ENCODE results near the gene GTF3C5.

The GTF3C5 gene

DNA sequence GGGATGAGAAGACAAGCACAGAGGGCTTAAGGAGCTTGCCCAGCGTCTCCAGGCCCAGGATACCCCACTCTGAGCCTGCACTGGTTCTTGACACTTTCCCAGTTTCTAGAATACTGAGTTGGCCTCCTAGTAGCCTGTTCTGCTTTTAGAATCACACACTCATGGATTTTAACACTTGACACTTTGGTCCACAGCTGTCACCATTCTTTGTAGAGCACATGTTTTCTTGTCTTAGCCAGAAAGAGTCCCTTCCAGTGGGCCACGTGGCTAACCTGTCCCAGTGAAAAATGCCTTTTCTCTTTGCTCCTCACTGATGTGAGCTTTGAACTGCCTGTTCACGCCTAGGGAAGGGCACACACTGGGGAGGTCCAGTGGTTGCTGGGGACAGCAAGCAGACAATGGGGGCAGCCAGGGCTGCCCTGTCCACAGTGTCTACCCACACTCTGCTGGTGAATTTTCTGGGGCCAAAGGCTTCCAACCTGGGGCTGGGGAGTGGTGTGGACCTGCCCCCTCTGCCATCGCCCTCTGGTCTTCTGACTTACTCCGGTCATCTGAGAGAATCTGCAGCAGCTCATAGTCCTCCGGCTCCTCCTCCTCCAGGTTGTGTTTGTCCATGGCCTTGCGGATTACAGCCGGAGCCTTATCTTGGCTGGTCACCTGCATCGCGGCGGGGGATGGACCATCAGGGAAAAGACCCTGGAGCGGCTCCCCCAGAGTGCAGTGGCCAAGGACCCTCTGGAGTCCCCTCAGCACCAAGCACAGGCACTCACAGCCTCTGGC lies 69.1 kb downstream of the GTF3C5 start:
- TF ChIP-seq CTCF (IDR thresholded peaks at IDR 0.05; ENCODE audit: low read depth, low read length), result no peak
- DNase-seq, result no peak
- H3K9me3 ChIP-seq (ENCODE audit: severe bottlenecking), result peaks cover 26% of the 10 kb centered on the region
- no peak overlapping the region for H3K4me3 ChIP-seq (ENCODE audit: low read depth, low read length)
- peaks cover 92% of the 10 kb centered on the region for H3K36me3 ChIP-seq
- no peak overlapping the region for H3K27ac ChIP-seq
- no peaks in the 10 kb centered on the region for H3K27me3 ChIP-seq (ENCODE audit: insufficient read depth, low read depth, severe bottlenecking)

- no peak for TF ChIP-seq CTCF (IDR thresholded peaks at IDR 0.05; ENCODE audit: low read depth, low read length)
- Histone ChIP-seq H3K27ac (no peak overlapping the region), H3K36me3 (peaks cover 98% of the 10 kb centered on the region)
These were observed 69.9 kb downstream of the GTF3C5 start for GRCh38 chr9:133100506-133101355.

GRCh38 chr9:133101356-133102189 lies 70.8 kb downstream of the GTF3C5 start:
- no peak for DNase-seq
- TF ChIP-seq CTCF (IDR thresholded peaks at IDR 0.05; ENCODE audit: low read depth, low read length), result no peak
- Histone ChIP-seq H3K27me3 (ENCODE audit: insufficient read depth, low read depth, severe bottlenecking) (no peaks in the 10 kb centered on the region), H3K27ac (no peak overlapping the region), H3K36me3 (peaks cover 97% of the 10 kb centered on the region), H3K9me3 (ENCODE audit: severe bottlenecking) (peaks cover 12% of the 10 kb centered on the region), H3K4me3 (ENCODE audit: low read depth, low read length) (no peak overlapping the region)

More at GRCh38 chr9:133100506-133101355, 69.9 kb downstream of the GTF3C5 start:
- H3K9me3 ChIP-seq (ENCODE audit: severe bottlenecking), result peaks cover 21% of the 10 kb centered on the region
- DNase-seq, result no peak
- no peak overlapping the region for H3K4me3 ChIP-seq (ENCODE audit: low read depth, low read length)
- no peaks in the 10 kb centered on the region for H3K27me3 ChIP-seq (ENCODE audit: insufficient read depth, low read depth, severe bottlenecking)

DNA sequence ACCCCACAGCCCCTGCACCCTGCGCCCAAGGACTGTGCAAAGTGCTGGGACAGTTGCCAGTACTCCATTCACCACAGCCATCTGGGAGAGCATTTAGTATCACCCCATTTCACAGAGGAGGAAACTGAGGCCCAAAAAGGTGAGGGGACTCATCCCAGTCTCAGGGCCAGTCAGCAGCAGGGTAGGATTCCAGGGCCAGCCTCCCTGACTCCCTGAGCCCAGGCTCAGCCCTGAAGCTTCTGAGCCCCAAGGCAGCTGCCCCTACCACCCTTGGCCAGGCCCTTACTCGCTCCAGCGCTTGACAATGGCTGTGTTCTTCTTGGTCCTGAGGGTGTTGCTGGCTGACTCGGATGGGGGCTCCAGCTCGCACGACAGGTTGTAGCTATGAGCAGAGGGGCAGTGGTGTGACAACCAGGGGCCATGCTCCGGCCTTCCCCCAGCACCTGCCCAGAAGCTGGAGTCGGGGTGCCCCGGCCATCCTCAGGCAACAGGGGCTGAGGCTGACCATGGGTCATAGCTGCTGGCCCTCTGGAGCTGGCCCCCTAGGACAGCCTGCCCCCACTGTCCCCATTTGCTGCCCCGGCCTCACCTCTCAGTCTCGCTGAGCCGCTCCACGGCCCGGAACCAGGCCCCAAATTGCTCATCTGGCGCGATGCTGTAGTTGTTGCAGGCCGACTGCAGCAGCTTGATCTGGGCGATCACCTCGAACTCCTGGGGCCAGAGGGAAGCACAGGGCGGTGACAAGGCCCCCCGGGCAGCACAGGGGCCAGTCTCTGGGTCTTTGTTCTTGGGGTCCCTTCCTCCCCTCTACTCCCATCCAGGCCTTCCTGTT lies 71.6 kb downstream of the GTF3C5 start:
- Histone ChIP-seq H3K27me3 (ENCODE audit: insufficient read depth, low read depth, severe bottlenecking) (no peaks in the 10 kb centered on the region), H3K4me3 (ENCODE audit: low read depth, low read length) (no peak overlapping the region), H3K27ac (peak overlapping the region; percentile 14; the same call in 1 of the 2 replicates), H3K36me3 (peaks cover 97% of the 10 kb centered on the region), H3K9me3 (ENCODE audit: severe bottlenecking) (peaks cover 4% of the 10 kb centered on the region)
- no peak for DNase-seq
- TF ChIP-seq CTCF (IDR thresholded peaks at IDR 0.05; ENCODE audit: low read depth, low read length), result no peak
